GM06990 (cell line): ENCODE results near the gene EZR.

Experiments used
- DNase-seq: peaks from one replicate; pipeline ENCODE4 v3.0.0-alpha.2; 2011; ENCODE audit not compliant: insufficient read length; ENCODE audit errors: extremely low read depth
- H3K27me3 ChIP-seq: replicated peaks from 2 replicates; pipeline ENCODE4 v1.6.0; 2011; ENCODE audit warnings: low read length; ENCODE audit not compliant: control insufficient read depth, insufficient read depth
- H3K36me3 ChIP-seq: 2 replicates; pipeline ENCODE4 v1.5.1; 2011; ENCODE audit warnings: low read length; ENCODE audit not compliant: control insufficient read depth, insufficient read depth
- H3K4me3 ChIP-seq: replicated peaks from 2 replicates; pipeline ENCODE4 v1.5.1; 2011; ENCODE audit warnings: low read depth, mild to moderate bottlenecking, control low read depth, low read length
- CTCF ChIP-seq: IDR thresholded peaks from 2 replicates; pipeline ENCODE4 v1.5.1; 2011; ENCODE audit warnings: low read length, control low read depth, mild to moderate bottlenecking, inconsistent platforms; ENCODE audit not compliant: insufficient read depth, poor library complexity, severe bottlenecking

EZR gene

GRCh38 chr6:158764926-158765325, 54.2 kb downstream of the EZR start:
- H3K4me3 ChIP-seq = no peak overlapping the region
- H3K27me3 ChIP-seq = no peaks in the 10 kb centered on the region
- peaks cover 43% of the 10 kb centered on the region for H3K36me3 ChIP-seq
- no peak for TF ChIP-seq CTCF
- DNase-seq = no peak

GRCh38 chr6:158764183-158764849, 54.9 kb downstream of the EZR start:
- H3K4me3 ChIP-seq = no peak overlapping the region
- no peak for DNase-seq
- no peak for TF ChIP-seq CTCF
- H3K36me3 ChIP-seq = peaks cover 36% of the 10 kb centered on the region
- H3K27me3 ChIP-seq = no peaks in the 10 kb centered on the region

- DNase-seq = no peak
- peaks cover 29% of the 10 kb centered on the region for H3K36me3 ChIP-seq
- no peak for TF ChIP-seq CTCF
- no peaks in the 10 kb centered on the region for H3K27me3 ChIP-seq
- no peak overlapping the region for H3K4me3 ChIP-seq
These were observed 55.6 kb downstream of the EZR start for GRCh38 chr6:158763434-158764182.

- no peak for TF ChIP-seq CTCF
- Histone ChIP-seq H3K36me3 (peaks cover 25% of the 10 kb centered on the region), H3K4me3 (no peak overlapping the region), H3K27me3 (no peaks in the 10 kb centered on the region)
- DNase-seq = no peak
These were observed 56.3 kb downstream of the EZR start for GRCh38 chr6:158762787-158763433.

- Histone ChIP-seq H3K4me3 (no peak overlapping the region), H3K36me3 (peaks cover 15% of the 10 kb centered on the region), H3K27me3 (no peaks in the 10 kb centered on the region)
- no peak for DNase-seq
- TF ChIP-seq CTCF = no peak
These were observed 57.4 kb downstream of the EZR start for GRCh38 chr6:158761746-158762145.
